SK-N-MC (cell line): ENCODE results near the gene SAPCD1.

Source experiments
- EZH2 ChIP-seq: fragments of 200-600 bp; sonication (generic); IDR thresholded peaks from one replicate; pipeline ENCODE4 v1.6.1; 2017; ENCODE audit warnings: antibody characterized with exemption
- FOXP2 ChIP-seq: optimal IDR thresholded peaks from 2 replicates; pipeline ENCODE3; 2011; ENCODE audit warnings: mild to moderate bottlenecking, moderate library complexity; ENCODE audit not compliant: insufficient read depth; ENCODE audit errors: extremely low read length, control extremely low read depth
- POLR2AphosphoS5 ChIP-seq: IDR thresholded peaks from 2 replicates; pipeline ENCODE4 v1.6.1; 2012; ENCODE audit warnings: mild to moderate bottlenecking, low read depth, low read length, borderline replicate concordance

- TF ChIP-seq EZH2 = no peak
- TF ChIP-seq FOXP2 = no peak
- TF ChIP-seq POLR2AphosphoS5 = no peak
These were observed 35.1 kb downstream of the SAPCD1 start for GRCh38 chr6:31797588-31797987.
